Measurements from ENCODE around the gene SF1. TPM values are rescaled to one million over a fixed set of nuclear protein-coding genes. Genes with fewer than 3 reads are reported as not detected.

Gene SF1
- total and polyA plus RNA-seq, 2 of the 8 experiments (the other 6 are each of a cell fraction or from before 2014, with no cell fraction given): 72.7 to 353 TPM

- H3K79me1 ChIP-seq (ENCODE audit: low read depth, low read length): peaks cover 4% of the 10 kb centered on the region; the same call in 1 of the 2 replicates
- peak in 1 of 2 experiments; percentile 97 for DNase-seq (ENCODE audit: low read depth in 1 of 2, low spot score in 2 of 2)
- H3K14ac ChIP-seq (ENCODE audit: insufficient read length): no peak within 1 kb of the TSS
- H3K4me1 ChIP-seq (replicated peaks in 1 of 4; ENCODE audit: control insufficient read depth in 3 of 4, insufficient read depth in 4 of 4, low read length in 3 of 4): peaks cover 10 to 33% (median 25%) of the 10 kb centered on the region in 4 experiments
- no peak within 1 kb of the TSS; the same call in 1 of the 2 replicates for H2BK20ac ChIP-seq (ENCODE audit: low read length)
- no peak within 1 kb of the TSS; the same call in 1 of the 2 replicates for H2BK5ac ChIP-seq (ENCODE audit: low read depth, low read length)
- peak within 1 kb of the TSS; percentile 99; the same call in 1 of the 2 replicates for H2BK12ac ChIP-seq (ENCODE audit: low read depth, low read length)
- H4K5ac ChIP-seq (ENCODE audit: insufficient read length, low read depth, low read length): peak within 1 kb of the TSS; percentile 46
- WGBS, 2 experiments (ENCODE audit: extremely low coverage in 1 of 2, insufficient coverage in 1 of 2, insufficient read length in 1 of 2, insufficient replicate concordance in 2 of 2, low coverage in 1 of 2, low lambda C conversion rate in 2 of 2, missing lambda C conversion rate in 1 of 2): 4% methylated on average over 52 of the region's 66 CpGs; no CpG with 5 or more reads in 1 of the 2 experiments
- ChIA-PET POLR2A (ENCODE audit: partially characterized antibody) (interaction anchor here (1.6 kb wide), 1 partner anchor 10 kb away, joined by 4 read pairs; no protein-coding TSS in a partner anchor), CTCF (ENCODE audit: partially characterized antibody) (no interaction called here)
- H4K8ac ChIP-seq (ENCODE audit: extremely low read depth, insufficient read depth, low read length): peak within 1 kb of the TSS; percentile 66
- no peak within 1 kb of the TSS for H3K4ac ChIP-seq (replicated peaks; ENCODE audit: insufficient read length, low read depth, low read length)
- peak within 1 kb of the TSS; percentile 7 for H3K56ac ChIP-seq (replicated peaks; ENCODE audit: insufficient read length, low read depth, low read length)
- no peaks in the 10 kb centered on the region for H3K79me2 ChIP-seq (ENCODE audit: control insufficient read depth in 1 of 2, insufficient read depth in 2 of 2, low read length in 2 of 2)
- no peaks in the 10 kb centered on the region for H4K20me1 ChIP-seq (replicated peaks in 1 of 2; ENCODE audit: control insufficient read depth in 1 of 2, insufficient read depth in 2 of 2, low read length in 2 of 2)
- peaks cover 8% of the 10 kb centered on the region; the same call in 1 of the 2 replicates for H3K23me2 ChIP-seq (ENCODE audit: low read depth, low read length)
- peak within 1 kb of the TSS in 3 of 4 experiments; percentile 34 to 57 (median 48); a peak in 4 of 7 replicates for H3K9ac ChIP-seq (replicated peaks in 1 of 4; ENCODE audit: extremely low read depth in 1 of 4, low read depth in 3 of 4, low read length in 3 of 4)
- H3K18ac ChIP-seq (ENCODE audit: extremely low read depth, low read length): peak within 1 kb of the TSS; percentile 60; the same call in 1 of the 2 replicates
- peak within 1 kb of the TSS; percentile 35 to 83 (median 47) for H3K4me3 ChIP-seq (ENCODE audit: extremely low read depth in 1 of 4, insufficient read depth in 2 of 4, low read depth in 3 of 4, low read length in 4 of 4)
- H3K4me2 ChIP-seq (ENCODE audit: insufficient read depth in 1 of 2, low read depth in 2 of 2, low read length in 2 of 2): peak within 1 kb of the TSS; percentile 1 to 80; a peak in 3 of 4 replicates
- peak within 1 kb of the TSS; percentile 58; the same call in 1 of the 2 replicates for H3K27ac ChIP-seq (ENCODE audit: low read depth, low read length)
- FAIRE-seq: no peak
- H3K36me3 ChIP-seq (ENCODE audit: control insufficient read depth in 2 of 4, insufficient read depth in 4 of 4, low read length in 3 of 4): no peaks in the 10 kb centered on the region
- no peak within 1 kb of the TSS for H2AFZ ChIP-seq (ENCODE audit: low read length)
- peak within 1 kb of the TSS; percentile 21 for H2BK15ac ChIP-seq (ENCODE audit: low read length)
- H4K91ac ChIP-seq (replicated peaks; ENCODE audit: insufficient read length, low read length): peak within 1 kb of the TSS; percentile 79
- no peak within 1 kb of the TSS for H3K23ac ChIP-seq (ENCODE audit: insufficient read length)
- H2BK120ac ChIP-seq (replicated peaks; ENCODE audit: low read depth, low read length): peak within 1 kb of the TSS; percentile 48
- H2AK5ac ChIP-seq (ENCODE audit: low read depth, low read length): no peak within 1 kb of the TSS
- H3K27me3 ChIP-seq (replicated peaks in 1 of 4; ENCODE audit: control insufficient read depth in 3 of 4, extremely low read depth in 1 of 4, insufficient read depth in 3 of 4, low read length in 3 of 4): peaks cover 7 to 20% (median 16%) of the 10 kb centered on the region in 4 experiments
- no peaks in the 10 kb centered on the region for H3K9me3 ChIP-seq (ENCODE audit: insufficient read depth in 2 of 2, low read depth in 1 of 2, low read length in 1 of 2)
- no peak for TF ChIP-seq TEAD4 (IDR thresholded peaks at IDR 0.05; ENCODE audit: low read depth, low read length)
- no peak for TF ChIP-seq E2F6 (IDR thresholded peaks at IDR 0.05)
- TF ChIP-seq CBX8 (IDR thresholded peaks at IDR 0.05; ENCODE audit: borderline replicate concordance, low read depth, low read length): no peak
- no peak for TF ChIP-seq ATF3 (IDR thresholded peaks at IDR 0.05; ENCODE audit: insufficient read depth, low read depth, low read length)
- TF ChIP-seq POLR2A (IDR thresholded peaks at IDR 0.05; ENCODE audit: control extremely low read depth in 1 of 2, low read depth in 2 of 2, low read length in 2 of 2): no peak
- peak; percentile 55; the same call in 1 of the 2 replicates for TF ChIP-seq TBP (IDR thresholded peaks at IDR 0.05; ENCODE audit: low read depth, low read length)
- peak; percentile 47; the same call in 1 of the 2 replicates for TF ChIP-seq PHF8 (conservative IDR thresholded peaks at IDR 0.05; ENCODE audit: low read depth, low read length)
- TF ChIP-seq CHD2 (IDR thresholded peaks at IDR 0.05; ENCODE audit: low read length): peak; percentile 80
- no peak for TF ChIP-seq JUND (IDR thresholded peaks at IDR 0.05; ENCODE audit: low read length)
- TF ChIP-seq YY1 (IDR thresholded peaks at IDR 0.05; ENCODE audit: low read depth, low read length): peak; percentile 25; the same call in 1 of the 2 replicates
- TF ChIP-seq KDM4A (IDR thresholded peaks at IDR 0.05; ENCODE audit: low read depth, low read length, severe bottlenecking): peak; percentile 61
Observed at GRCh38 chr11:64723117-64723906, 55.0 kb downstream of the SF1 start, which contains the start of gene NRXN2. Gene NRXN2 (minus strand): TSS chr11:64723197. CDS start chr11:64713699, 9,498 bp downstream.

Data from H1 (cell line).